Skin epidermis (tissue), 12 donors: ENCODE data around the gene PDRG1.

Experiments
- H3K27ac ChIP-seq, 21 experiments: fragments of 200-600 bp; sonication (generic) in 11 of 21; one replicate each; pipeline ENCODE4 v1.5.0; 2020; ENCODE audit warnings: mild to moderate bottlenecking in 3 of 21, inconsistent platforms in 2 of 21, moderate library complexity in 2 of 21
- H3K4me3 ChIP-seq, 7 experiments: fragments of 200-600 bp; sonication (generic) in 2 of 7; one replicate each; pipeline ENCODE4 v1.5.0; 2020; ENCODE audit warnings: inconsistent platforms in 2 of 7, mild to moderate bottlenecking in 2 of 7, moderate library complexity in 1 of 7

PDRG1 gene

DNA sequence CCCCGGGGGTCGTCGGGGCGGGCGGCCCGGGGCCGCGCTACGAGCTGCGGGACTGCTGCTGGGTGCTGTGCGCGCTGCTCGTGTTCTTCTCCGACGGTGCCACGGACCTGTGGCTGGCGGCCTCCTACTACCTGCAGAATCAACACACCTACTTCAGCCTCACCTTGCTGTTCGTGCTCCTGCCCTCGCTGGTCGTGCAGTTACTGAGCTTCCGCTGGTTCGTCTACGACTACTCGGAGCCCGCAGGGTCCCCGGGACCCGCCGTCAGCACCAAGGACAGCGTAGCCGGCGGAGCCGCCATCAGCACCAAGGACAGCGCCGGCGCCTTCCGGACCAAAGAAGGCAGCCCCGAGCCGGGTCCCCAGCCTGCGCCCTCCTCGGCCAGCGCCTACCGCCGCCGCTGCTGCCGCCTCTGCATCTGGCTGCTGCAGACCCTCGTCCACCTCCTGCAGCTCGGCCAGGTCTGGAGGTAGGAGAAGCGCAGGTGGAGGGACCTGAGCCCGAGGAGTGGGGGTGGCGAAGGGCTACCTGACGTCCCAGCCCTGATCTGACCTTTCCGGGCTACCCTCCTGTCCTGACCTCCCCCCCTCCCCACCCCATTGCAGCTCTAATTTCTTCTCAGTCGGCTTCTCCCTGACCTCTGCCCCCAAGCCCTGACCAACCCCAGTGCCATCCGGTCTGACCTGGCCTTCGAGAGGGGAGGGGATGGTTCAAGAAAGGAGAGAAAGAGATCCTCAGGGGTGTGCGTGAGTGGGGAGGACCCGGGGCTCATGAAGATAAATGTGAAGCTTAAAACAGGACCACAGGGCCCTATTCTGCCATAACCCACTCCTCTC, 16.7 kb upstream of the PDRG1 start:
- Histone ChIP-seq H3K4me3 (peak overlapping the region in 2 of 7 experiments; percentile 5 to 24), H3K27ac (no peak overlapping the region)

DNA sequence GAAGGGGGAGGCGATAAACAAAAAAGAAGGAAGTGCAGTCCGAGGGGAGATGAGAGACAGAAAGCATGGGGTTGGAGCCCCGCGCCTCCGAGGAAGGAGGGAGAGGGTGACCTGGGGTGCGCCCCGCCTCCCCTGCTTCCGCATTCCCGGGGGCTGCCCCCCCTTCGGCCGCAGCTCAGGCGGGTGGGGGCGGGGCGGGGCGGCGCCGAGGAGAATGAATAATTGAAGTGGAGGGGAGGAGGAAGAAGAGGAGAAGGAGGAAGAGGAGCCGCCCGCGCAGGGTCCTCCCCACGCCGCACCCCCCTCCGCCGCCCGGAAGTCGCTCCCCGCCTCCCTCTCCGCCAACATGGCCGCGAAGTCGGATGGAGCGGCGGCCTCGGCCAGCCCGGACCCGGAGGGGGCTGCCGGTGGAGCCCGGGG, 16.0 kb upstream of the PDRG1 start, which contains the start of gene XKR7:
Gene XKR7 (plus strand): TSS at position 322 of the 420 bp plus-strand sequence. CDS start 25 bp downstream, at position 347.
- H3K4me3 ChIP-seq: peak within 1 kb of the TSS in 2 of 7 experiments; percentile 5 to 24

DNA sequence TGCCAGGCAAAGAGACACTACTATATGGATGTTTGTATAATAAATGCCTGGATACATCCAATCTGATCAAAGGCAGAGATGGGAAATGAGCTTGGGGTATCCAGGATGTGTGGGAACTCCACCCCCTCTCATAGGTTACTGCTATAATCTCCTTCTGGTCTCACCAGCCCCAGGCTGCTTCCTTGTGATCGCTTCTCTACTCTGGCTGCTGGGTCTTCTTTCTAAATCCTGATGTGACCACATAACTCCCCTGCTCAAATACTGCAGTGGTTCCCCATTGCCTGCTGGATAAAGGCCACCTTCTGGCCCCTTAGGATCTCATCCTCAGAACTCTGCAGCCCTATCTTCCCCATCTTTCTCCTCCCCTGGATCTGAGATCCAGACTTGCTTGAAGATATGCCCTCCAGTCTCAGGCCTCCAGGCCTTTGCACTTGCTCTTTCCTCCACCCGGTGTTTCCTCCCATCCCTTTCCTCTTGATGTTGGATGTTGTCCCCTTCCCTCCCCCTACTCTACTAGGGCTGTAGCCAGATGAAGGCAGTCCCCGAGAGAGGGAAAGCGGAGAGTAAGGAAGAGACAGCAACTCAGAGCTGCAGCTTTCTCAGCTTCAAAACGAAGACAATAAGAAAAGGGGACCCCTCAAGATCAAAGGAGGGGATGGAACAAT, 15.3 kb upstream of the PDRG1 start:
- H3K27ac ChIP-seq: no peak overlapping the region
- no peak overlapping the region for H3K4me3 ChIP-seq

More for the DNA sequence above, 16.0 kb upstream of the PDRG1 start, which contains the start of gene XKR7:
- no peak within 1 kb of the TSS for H3K27ac ChIP-seq

DNA sequence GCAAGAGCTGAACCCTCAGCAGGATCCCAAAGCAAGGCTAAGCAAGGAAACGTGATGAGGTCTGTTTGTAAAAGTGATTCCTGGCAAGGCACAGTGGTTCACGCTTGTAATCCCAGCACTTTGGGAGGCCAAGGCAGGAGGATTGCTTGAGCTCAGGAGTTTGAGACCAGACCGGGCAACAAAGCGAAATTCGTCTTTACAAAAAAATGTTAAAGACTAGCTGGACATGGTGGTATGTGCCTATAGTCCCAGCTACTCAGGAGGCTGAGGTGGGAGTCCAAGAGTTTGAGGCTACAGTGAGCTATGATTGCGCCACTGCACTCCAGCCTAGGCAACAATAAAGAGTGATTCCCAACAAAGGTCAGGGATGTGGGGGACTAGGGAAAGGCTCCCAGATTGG, 12.0 kb upstream of the PDRG1 start:
- Histone ChIP-seq H3K4me3 (no peak overlapping the region), H3K27ac (no peak overlapping the region)

DNA sequence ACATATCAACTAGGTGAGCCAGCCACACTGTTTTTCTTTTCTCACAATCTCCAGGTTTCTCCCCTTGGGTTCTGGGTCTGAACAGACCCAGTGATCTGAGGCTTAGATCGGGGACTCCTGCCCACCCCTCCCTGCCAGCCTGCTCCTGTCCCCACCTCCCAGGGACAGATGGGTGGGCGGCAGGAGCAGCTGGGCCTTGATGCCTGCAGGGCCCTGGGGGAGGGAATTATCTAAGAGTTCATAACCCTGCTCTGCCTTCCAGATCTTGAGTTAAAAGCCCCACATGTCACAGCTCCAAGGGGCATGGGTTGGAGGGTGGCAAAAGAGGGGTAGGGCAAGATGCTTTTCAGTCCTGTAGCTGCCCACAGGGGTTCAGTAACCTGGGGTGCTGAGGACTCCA, 10.9 kb upstream of the PDRG1 start:
- H3K27ac ChIP-seq: no peak overlapping the region
- H3K4me3 ChIP-seq: no peak overlapping the region

DNA sequence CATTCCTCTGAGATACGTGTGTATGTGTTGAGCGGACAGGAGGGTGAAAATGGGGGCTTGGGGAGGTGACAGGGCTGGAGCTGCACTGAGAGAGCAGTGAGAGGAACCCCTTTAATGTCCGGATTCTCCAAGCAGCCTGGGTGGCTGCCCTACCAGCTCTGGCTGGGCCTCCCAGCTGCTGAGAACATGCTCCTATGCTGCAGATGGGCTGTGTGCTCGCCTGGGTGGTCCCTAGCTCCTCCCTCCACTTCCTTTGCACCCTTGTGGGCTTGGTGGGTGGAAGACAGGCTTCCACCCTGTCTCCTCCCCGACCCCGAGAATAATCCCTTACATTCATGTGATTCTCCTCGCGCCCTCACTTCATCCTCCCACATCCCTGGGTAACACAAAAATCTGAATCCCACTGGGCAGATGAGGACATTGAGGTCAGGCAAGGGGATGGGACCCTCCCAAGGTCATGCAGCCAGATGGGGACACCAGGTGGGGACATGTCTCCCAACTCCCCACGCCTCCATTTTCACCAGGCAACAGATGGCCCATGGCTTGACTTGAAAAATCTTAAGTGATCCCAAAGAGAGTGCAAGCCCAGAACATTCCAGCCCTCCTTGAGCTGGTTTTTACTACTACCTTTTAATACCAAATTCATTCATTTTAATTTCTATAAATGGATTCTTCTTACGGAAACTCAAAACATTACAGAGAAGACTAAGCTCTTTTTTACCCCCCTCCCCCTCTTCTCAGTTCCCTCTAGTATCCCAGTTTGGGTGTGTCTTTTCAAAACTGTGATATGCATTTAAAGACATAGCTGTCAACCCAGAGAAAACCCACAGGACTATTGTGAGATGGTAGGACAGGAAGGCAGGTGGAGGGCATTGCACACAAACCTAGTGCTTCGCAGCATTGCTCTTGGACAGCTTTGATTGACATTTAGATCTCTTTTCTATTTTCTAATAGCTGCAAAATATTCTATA, 5.0 kb upstream of the PDRG1 start:
- Histone ChIP-seq H3K27ac (no peak overlapping the region), H3K4me3 (no peak overlapping the region)

DNA sequence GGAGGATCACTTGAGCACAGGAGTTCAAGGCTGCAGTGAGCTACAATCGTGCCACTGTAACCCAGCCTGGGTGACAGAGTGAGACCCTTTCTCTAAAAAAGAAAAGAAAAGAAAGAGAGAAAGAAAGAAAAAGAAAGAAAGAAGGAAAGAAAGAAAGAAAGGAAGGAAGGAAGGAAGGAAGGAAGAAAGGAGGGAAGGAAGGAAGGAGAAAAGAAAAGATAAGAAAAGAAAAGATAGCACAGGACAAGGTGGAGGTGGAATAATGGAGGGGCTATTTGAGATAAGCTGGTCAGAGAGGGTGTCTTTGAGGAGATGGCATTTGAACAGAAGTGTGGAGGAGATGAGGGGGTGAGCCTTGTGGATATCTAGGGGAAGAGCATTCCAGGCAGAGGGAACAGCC, 2.7 kb upstream of the PDRG1 start:
- Histone ChIP-seq H3K27ac (no peak overlapping the region), H3K4me3 (no peak overlapping the region)

DNA sequence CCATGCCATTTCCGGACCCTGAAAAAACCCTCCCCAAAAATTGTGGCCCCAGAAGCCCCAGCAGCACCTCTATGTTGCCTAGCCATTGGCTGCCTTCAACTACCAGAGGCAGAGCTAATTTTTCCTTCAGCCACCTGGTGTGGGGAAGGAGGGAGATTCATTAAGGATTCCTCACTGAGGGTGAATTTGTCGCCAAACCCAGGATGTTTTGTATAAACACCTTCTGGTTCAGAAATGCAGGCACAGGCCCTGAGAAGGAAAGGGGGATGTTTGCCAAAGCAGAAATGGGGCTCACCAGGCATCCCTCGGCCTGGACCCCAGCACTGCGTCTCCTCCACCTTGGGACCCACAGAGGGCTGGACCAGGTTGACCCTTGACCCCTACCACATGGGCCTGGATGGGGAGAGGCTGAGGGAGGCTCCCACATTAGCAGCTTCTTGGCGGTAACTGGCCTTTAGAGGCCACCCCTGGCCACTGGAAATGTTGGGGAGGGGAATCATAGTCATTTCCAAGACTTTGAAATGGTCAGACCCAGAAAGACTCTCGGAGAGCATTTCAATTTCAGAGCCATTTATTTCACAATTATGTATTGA, 1.8 kb upstream of the PDRG1 start:
- Histone ChIP-seq H3K27ac (no peak overlapping the region), H3K4me3 (no peak overlapping the region)

DNA sequence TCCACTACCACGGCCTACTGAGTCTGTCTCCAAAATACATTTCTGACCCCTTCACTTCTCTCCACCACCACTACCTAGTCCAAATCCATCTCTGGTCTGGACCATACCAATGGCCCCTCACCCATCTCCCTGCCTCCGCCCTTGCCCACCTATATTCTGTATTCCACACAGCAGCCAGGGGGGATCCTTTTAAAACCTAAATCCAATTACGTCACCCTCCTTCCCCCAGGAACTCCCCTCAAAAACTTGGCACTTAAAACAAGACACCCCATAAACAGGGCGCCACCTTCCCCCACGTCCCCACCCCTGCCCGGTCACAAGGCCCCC, 680 bp downstream of the PDRG1 start:
- peak overlapping the region; percentile 63 to 99 (median 93) for H3K4me3 ChIP-seq
- peak overlapping the region in 20 of 21 experiments; percentile 73 to 94 (median 88) for H3K27ac ChIP-seq

DNA sequence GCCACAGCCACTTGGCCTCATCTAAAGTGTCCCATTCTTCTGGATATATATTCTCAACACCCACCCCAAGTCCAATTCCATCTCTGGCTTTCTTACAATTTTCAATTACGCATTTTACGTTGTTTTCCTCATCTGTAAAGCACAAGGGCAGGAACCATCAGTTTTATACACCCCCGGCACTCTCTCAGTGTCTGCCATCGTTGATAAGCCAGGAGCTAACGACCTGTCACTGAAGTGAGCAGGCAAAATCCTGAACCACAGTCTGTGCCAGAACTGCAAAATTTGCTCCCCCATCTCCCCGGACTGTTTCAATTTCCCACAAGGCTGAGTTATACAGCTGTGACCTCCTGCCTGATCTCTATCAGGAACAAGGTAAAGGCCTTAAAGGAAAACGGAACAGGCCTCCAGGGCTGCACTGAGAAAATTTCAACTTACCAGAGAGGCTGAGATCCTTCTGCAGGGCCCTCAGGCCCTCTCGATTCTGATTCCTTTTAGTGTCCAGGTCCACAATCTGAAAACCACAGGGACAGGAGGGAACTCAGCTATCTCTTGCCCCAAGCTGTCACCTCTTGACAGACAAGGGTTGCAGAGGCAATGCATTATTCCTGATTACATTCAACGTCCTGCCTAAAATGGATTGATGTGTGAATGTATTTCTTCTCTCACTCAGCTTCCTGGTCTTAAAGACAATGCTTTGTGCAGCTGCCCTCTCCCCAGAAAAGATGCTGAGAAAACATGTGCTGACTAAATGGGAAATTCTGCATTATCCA, 1.8 kb downstream of the PDRG1 start:
- Histone ChIP-seq H3K27ac (peak overlapping the region in 1 of 21 experiments; percentile 13), H3K4me3 (no peak overlapping the region)

DNA sequence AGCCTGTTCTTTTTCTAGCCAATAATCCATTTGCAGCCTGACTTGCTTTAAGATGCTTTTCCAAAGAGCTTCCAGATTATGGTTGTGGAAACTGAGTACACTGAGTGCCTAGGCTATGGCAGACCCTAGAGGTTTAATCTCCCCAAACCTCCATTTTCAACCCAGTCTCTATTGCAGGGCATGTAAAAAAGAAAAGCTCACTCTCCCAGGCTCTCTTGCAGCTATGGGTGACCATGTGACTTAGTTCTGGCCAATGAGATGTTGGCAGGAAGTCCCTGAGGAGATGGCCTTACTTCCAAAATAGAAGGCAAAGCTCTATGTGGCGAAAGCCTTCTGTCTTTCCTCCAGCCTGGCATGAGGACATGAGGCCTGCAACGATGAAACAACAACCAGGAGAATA, 3.8 kb downstream of the PDRG1 start:
- Histone ChIP-seq H3K27ac (no peak overlapping the region), H3K4me3 (no peak overlapping the region)

DNA sequence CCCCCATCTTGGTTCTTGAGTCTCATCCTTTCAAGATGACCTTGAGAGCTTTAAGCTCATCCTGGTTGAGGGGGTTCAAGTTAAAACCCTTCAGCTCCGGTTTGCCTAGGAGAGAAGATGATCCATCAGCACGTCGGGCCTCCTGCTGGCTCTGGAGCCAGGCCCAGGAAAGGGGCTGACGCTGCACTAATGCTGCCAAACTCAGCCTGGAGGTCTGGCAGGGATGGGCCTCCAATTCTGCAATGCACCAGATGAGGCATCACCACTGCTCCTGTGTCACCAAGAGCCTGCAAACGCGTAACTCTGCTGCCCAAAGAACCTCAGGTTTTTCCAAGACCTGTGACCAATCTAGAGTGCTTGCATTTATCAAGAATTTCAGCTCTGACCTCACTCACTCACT, 6.1 kb downstream of the PDRG1 start:
- Histone ChIP-seq H3K4me3 (no peak overlapping the region), H3K27ac (peak overlapping the region in 1 of 21 experiments; percentile 7)

DNA sequence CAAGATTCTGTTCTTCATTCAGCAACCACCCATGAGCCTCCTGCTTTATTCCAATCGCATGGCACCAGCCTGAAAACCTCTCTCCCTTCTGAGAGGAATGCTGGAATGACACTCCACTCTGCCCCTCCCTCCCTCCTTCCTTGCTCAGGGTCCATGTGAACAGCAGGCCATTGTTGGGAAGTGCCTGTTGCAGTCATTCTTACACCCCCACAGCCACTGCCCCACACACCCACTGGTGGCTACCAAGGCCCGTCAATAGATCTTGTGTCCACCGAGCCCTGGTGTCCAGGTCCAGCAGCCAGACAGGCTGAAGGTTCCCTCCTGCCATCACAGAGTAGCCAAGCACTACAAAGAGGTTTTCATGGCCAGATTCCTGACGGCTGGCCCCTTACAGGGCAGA, 6.5 kb downstream of the PDRG1 start:
- Histone ChIP-seq H3K4me3 (no peak overlapping the region), H3K27ac (no peak overlapping the region)

DNA sequence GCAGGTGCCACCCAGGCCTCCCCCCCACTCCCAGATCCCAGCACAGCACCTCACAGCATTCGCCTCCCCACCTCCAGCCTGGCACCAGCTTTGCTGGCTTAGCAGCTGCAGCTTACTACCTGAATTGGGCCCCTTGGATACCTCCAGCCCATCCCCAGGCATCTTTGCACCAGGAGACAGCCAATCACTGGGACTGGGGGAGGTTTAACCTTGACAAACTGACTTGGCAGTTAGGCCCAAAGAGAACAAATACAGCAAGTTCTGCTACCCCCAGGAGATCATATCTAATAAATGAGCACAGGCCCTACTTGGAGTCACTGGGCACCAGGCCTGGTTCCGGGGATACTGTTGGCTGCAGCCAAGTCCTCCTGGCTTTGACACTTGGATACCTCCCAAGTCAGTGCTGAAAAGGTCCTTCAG, 8.8 kb downstream of the PDRG1 start:
- Histone ChIP-seq H3K4me3 (no peak overlapping the region), H3K27ac (no peak overlapping the region)

DNA sequence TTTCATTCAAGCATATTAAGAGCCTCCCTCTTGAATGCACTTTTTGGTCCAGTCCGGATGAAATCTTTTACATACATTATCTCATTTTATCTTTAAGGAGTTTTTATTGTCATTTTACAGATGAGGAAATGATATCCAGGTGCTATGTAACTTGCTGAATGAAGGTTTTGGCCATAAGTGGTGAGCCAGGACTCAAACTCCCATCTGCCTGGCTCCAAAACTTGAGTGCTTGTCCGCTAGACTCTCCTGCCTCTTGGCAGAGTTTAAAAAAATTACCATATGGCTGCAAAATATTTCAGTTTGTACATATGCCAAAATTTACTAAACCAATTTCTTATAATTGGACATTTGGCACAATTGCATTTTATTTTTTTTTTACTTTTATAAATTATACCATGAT, 12.2 kb downstream of the PDRG1 start:
- no peak overlapping the region for H3K4me3 ChIP-seq

DNA sequence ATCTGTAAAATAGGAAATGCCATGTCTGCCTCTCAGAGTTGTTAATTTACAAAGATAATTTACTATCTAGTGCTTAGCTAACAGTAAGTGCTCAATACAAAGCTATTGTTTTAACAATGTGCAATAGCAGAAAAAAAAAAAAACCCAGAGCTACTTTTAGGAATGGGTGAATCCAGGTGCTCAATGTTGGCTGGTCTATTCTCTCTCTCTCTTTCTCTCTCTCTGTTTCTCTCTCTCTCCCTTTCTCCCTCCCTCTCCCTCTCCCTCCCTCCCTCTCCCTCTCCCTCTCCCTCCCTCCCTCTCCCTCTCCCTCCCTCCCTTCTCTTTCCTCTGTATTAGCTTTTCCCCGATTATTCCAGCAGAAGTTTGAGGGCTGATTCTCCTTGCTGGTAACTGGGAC, 14.0 kb downstream of the PDRG1 start:
- Histone ChIP-seq H3K27ac (no peak overlapping the region), H3K4me3 (no peak overlapping the region)

More for the DNA sequence above, 12.2 kb downstream of the PDRG1 start:
- H3K27ac ChIP-seq: no peak overlapping the region

DNA sequence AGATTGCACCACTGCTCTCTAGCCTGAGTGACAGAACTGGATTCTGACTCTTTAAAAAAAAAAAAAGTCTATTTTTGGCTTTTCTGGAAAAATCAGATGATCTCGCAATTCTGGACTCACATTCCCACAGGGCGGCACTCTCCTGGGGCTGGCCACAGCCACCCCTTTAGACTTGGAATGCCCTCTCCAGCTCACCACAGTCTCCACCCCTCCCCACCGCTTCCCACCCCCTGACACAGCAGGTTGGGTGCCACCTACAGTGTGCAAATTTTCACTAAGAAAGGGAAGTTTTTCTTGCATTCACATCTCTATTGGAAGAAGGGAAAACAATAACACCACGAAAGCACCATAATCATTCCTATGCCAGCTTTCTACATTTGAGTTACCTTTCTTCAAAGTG, 15.4 kb downstream of the PDRG1 start:
- no peak overlapping the region for H3K4me3 ChIP-seq
- no peak overlapping the region for H3K27ac ChIP-seq

DNA sequence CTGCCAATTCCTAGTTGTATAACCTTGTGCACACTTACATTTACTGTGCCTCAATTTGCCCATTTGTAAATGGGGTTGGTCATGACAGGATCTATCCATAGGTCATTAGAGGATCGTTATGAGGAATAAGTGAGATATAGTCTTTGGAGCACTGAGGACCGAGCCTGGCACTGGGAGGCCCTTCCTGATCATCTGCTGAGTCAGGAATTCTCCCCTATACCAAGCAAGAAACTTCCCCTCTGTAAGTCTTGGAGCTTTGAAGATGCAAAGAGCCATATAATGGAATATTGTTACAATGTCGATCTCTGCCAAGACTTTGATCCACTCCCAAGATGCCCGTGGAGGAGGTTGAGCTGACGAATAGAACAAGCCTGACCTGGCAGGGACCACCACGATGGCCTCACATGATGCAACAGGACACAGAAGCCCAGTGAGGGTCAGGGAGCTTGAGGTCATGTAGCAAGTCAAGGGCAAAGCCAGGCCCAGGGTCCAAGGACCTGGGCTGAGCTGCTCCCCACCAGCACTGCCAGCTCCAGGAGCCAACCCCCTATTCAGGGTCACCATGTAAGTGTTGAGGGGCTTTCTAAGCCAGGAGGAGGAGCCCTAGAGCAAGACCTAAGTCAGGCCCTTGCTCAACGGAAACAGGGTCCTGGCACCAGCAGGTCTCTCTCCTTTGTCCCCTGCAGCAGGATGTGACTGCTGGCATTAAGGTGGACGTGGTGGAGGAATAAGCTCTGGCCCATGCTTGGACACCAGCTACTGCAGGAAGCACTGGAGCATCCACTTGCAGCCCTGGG, 16.7 kb downstream of the PDRG1 start:
- Histone ChIP-seq H3K27ac (no peak overlapping the region), H3K4me3 (no peak overlapping the region)
